Chondrocyte (in vitro differentiated cells): ENCODE results near the gene TMEM158. TPM values are rescaled to one million over a fixed set of nuclear protein-coding genes. Genes with fewer than 3 reads are reported as not detected.

ENCODE experiments used
- DNase-seq: peaks from one replicate; pipeline ENCODE4 v3.0.0; 2021; ENCODE audit warnings: mixed read lengths, low spot score
- H3K27ac Mint-ChIP-seq: one replicate; pipeline ENCODE4 v1.8.0; 2021; ENCODE audit warnings: mild to moderate bottlenecking, moderate library complexity, mixed read lengths; ENCODE audit not compliant: unreplicated experiment
- H3K27me3 Mint-ChIP-seq: 2 replicates; pipeline ENCODE4 v1.8.0; 2021; ENCODE audit warnings: low read depth, mixed read lengths
- H3K36me3 Mint-ChIP-seq: 2 replicates; pipeline ENCODE4 v1.8.0; 2021; ENCODE audit warnings: low read depth, mixed read lengths
- H3K4me1 Mint-ChIP-seq: 2 replicates; pipeline ENCODE4 v1.8.0; 2021; ENCODE audit warnings: low read depth, mild to moderate bottlenecking, mixed read lengths
- H3K4me3 Mint-ChIP-seq: one replicate; pipeline ENCODE4 v1.8.0; 2021; ENCODE audit warnings: mild to moderate bottlenecking, moderate library complexity, mixed read lengths; ENCODE audit not compliant: unreplicated experiment
- H3K9me3 Mint-ChIP-seq: 2 replicates; pipeline ENCODE4 v1.8.0; 2021; ENCODE audit warnings: low read depth, mixed read lengths
- total RNA-seq: library from RNA; stranded (reverse); gene quantifications from 3 replicates; pipeline ENCODE4 v1.2.1, GENCODE V29; 2021
- TF ChIP-seq, protein P1 (sequence below): fragments of 200-600 bp; sonication (generic); IDR thresholded peaks from 2 replicates; pipeline ENCODE4 v1.5.0; 2021; ENCODE audit warnings: antibody characterized with exemption, mild to moderate bottlenecking, moderate library complexity

Gene TMEM158
- total RNA-seq, 1 donor from 2014 or later: 6.9 TPM

GRCh38 chr3:45205126-45205525 lies 21.0 kb downstream of the TMEM158 start:
- DNase-seq: no peak
- H3K4me1 Mint-ChIP-seq: peaks cover 15% of the 10 kb centered on the region
- no peak overlapping the region for H3K4me3 Mint-ChIP-seq
- H3K27me3 Mint-ChIP-seq: no peaks in the 10 kb centered on the region
- no peaks in the 10 kb centered on the region for H3K9me3 Mint-ChIP-seq
- H3K27ac Mint-ChIP-seq: no peak overlapping the region
- TF ChIP-seq, protein P1, sequence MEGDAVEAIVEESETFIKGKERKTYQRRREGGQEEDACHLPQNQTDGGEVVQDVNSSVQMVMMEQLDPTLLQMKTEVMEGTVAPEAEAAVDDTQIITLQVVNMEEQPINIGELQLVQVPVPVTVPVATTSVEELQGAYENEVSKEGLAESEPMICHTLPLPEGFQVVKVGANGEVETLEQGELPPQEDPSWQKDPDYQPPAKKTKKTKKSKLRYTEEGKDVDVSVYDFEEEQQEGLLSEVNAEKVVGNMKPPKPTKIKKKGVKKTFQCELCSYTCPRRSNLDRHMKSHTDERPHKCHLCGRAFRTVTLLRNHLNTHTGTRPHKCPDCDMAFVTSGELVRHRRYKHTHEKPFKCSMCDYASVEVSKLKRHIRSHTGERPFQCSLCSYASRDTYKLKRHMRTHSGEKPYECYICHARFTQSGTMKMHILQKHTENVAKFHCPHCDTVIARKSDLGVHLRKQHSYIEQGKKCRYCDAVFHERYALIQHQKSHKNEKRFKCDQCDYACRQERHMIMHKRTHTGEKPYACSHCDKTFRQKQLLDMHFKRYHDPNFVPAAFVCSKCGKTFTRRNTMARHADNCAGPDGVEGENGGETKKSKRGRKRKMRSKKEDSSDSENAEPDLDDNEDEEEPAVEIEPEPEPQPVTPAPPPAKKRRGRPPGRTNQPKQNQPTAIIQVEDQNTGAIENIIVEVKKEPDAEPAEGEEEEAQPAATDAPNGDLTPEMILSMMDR: no peak
- H3K36me3 Mint-ChIP-seq: no peaks in the 10 kb centered on the region

GRCh38 chr3:45204136-45204535 lies 22.0 kb downstream of the TMEM158 start:
- peaks cover 20% of the 10 kb centered on the region for H3K4me1 Mint-ChIP-seq
- TF ChIP-seq, protein P1: no peak
- H3K4me3 Mint-ChIP-seq: no peak overlapping the region
- no peak overlapping the region for H3K27ac Mint-ChIP-seq
- DNase-seq: no peak
- H3K36me3 Mint-ChIP-seq: no peaks in the 10 kb centered on the region
- no peaks in the 10 kb centered on the region for H3K9me3 Mint-ChIP-seq
- H3K27me3 Mint-ChIP-seq: no peaks in the 10 kb centered on the region

DNA sequence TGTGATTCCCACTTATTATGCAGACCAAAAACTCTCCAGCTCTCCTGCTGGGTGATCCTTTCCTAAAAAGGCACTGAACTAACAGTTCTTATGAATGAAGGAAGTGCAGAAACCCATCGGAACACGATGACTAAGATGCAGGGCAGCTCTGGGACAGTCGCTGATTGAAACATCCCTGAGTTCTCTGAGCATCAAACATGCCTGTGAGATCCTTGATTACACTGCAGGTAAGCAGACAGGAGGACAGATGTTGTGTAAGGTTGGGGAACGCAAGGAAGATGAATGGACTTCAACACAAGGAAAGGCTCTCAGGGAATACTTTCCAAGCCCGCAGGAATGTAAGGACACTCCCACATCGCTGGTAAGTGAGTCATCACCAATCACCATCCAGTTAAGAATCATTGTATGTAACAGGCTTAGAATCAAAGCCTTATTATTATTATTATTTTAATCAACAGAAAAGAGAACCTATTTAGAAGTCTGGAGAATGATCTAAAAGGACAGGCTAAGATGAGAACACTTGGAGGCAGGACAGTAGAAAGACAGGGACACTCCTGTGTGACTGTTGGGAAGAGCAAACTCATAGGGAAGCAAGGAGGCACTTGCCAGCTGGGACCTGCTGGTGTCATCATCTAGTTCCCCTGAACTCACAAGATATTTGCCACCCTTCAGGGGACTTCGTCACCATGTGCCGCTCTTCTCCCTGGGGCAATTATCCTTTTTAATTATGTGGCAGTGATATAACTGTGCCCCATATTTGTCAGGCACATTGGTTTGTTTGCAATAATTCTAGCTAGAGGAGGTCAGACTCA lies 26.0 kb downstream of the TMEM158 start:
- no peak for DNase-seq
- peak overlapping the region; percentile 26 for H3K4me3 Mint-ChIP-seq

GRCh38 chr3:45198264-45199260 lies 27.5 kb downstream of the TMEM158 start:
- no peak overlapping the region for H3K4me3 Mint-ChIP-seq
- peaks cover 17% of the 10 kb centered on the region for H3K4me1 Mint-ChIP-seq
- no peak for DNase-seq
- no peaks in the 10 kb centered on the region for H3K27me3 Mint-ChIP-seq
- TF ChIP-seq, protein P1: no peak
- H3K36me3 Mint-ChIP-seq: no peaks in the 10 kb centered on the region
- H3K9me3 Mint-ChIP-seq: no peaks in the 10 kb centered on the region
- peak overlapping the region; percentile 43 for H3K27ac Mint-ChIP-seq

More for the DNA sequence above, 26.0 kb downstream of the TMEM158 start:
- H3K36me3 Mint-ChIP-seq: no peaks in the 10 kb centered on the region
- no peaks in the 10 kb centered on the region for H3K9me3 Mint-ChIP-seq
- TF ChIP-seq, protein P1: no peak
- peak overlapping the region; percentile 72 for H3K27ac Mint-ChIP-seq
- peaks cover 24% of the 10 kb centered on the region for H3K4me1 Mint-ChIP-seq
- no peaks in the 10 kb centered on the region for H3K27me3 Mint-ChIP-seq

DNA sequence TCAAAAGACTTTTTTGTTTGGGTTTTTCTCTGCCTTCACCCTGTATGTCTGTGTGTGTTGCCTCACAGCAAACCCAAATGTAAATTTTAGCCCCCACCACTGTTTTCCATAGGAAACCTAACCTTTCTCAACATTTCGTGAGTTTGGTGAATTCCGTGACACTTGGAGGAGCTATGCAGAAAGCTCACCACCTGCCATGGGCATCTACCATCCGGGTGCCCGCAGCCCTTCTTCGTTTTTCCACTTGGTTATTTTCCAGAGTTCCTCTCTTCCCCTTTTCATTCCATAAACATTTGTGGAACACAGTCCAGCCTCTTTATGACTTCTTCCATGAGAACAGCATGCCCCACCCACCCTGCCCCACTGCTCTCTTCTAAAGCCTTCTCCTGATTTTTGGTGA lies 31.3 kb downstream of the TMEM158 start:
- Mint-ChIP-seq H3K4me1 (peaks cover 11% of the 10 kb centered on the region), H3K4me3 (no peak overlapping the region), H3K9me3 (no peaks in the 10 kb centered on the region), H3K36me3 (no peaks in the 10 kb centered on the region), H3K27me3 (no peaks in the 10 kb centered on the region), H3K27ac (no peak overlapping the region)
- TF ChIP-seq, protein P1: no peak
- no peak for DNase-seq
